HG02678 (cell line): ENCODE results near the gene CCR3.
A peak's percentile ranks its signal among the peaks of the same experiment; 100 is the strongest.

Experiments used
- ATAC-seq: cut with Tn5 transposase; IDR thresholded peaks from one replicate; pipeline ENCODE4 v1.9.1; 2021; ENCODE audit warnings: mild to moderate bottlenecking, moderate library complexity; ENCODE audit not compliant: unreplicated experiment

Gene CCR3

DNA sequence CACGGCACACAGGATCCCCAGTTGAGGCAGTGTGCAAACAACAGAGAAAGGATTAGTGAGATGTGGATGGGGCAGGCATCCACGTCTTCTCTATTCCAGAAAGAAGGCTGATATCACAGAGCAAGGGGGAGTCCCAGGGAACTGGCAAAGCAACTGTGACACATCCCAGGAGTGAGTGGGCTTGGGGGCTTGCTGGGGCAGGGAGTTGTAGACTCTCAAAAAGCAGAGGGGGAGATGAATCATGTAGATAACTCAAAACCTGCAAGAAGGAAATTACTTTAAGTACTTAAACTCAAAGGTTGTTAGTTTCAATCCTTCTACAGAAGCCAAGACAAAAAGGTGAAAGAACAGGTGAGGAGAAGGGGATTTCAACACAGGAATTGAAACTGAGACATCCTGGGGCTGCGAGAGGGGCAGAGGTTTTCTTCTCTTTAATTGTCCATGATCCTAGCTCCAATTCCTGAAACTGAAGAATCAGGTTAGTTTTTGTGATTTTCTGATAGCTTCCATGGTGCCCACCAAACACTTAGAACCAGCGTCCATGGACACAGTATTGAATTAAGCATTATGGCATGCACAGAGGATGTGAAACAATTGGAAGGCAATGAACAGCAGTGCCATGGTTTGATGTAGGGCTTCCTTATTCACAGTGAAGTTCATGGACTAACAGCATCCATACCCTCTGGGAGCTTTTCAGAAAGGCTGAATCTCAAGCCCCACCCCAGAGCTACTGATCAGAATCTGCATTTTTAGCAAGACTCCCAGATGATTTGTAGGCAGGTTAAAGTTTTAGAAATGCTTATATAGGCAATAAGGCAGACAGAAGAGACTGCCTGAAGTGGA lies 52.0 kb downstream of the CCR3 start:
- no peak for ATAC-seq

DNA sequence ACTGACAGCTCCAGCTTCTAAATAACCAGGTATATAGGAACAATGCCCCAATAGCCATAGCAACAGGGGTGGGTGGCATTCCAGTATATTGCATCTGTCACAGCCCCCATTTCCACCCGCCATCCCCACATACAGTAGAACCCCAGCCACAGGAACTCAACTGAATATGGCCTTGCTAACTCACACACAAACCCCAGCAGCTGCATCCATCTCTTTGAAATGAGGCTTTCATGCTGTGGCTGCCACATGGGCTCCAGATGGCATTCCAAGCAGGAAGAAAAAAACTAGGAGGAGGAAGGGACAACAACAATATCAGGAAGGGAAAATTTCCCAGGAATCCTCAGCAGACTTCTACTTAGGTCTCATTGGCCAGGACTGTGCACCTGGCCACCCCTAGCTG lies 54.6 kb downstream of the CCR3 start:
- ATAC-seq, result no peak

DNA sequence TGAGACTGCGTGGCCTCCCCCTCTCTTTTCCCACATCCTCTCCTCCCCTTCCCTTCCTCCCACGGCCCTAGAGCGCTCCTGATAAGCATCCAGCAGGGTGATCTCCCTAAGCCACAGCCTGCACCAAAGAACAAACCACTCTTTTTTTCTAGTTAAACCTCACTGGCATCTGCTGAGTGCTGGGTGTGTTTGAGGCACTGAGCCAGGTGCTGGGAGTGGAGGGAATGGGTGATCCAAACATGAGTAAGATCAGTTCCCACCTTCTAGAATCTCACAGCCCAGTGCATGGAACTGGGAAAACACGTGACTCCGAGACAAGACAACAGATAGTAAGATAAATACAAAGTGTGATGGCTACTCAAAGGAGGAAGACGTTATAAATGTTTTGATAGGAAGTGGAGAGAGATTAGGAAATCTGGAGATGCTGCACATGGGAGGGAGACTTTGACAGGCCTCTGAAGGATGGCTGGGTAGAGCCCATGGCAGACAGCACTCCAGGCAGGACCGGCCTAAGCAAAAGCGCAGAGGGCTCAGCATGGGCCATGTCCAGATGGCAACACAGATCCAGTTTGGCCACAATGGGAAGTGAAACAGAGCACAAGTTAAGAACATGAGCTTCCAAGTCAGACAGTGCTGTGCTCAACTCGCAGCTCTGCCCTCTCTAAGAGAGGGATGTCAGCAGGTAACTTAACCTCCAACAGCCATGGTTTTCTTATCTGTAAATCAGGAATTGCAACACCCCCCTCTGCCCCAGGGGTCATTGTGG lies 55.6 kb downstream of the CCR3 start:
- ATAC-seq, result no peak

DNA sequence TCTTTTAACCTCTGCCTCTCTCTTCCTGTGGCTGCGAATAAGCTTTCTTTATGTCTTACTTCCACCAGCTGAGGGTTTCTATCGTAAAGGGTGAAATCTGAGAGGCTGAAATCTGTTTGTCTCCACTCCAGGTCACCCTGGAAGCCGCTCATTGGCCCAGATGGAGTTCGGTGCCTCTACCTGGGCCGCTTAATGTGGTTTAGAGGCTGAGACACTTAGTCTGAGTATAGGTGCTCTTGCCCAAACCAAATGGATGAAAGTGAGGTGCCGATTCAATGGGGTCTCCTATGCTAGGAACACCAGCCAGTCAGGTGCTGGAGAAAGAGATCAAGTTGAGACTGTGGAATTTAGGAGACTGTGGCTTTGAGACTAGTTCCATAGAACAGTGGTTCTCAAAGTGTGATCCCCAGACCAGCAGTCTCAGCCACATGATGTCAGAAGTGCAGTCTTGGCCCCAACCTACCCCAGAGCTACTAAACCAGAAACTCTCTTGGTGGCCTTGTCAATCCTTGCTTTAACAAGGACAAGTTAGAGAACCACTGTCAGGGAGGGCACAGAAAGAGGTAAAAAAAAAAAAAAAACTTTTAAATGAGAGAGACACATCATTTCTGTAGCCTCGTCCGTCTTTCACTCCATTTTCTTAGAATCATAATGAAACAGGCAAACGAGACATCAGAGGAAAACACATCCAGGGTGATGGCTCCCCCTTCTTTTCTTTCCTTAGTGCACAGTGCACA lies 56.8 kb downstream of the CCR3 start:
- no peak for ATAC-seq

DNA sequence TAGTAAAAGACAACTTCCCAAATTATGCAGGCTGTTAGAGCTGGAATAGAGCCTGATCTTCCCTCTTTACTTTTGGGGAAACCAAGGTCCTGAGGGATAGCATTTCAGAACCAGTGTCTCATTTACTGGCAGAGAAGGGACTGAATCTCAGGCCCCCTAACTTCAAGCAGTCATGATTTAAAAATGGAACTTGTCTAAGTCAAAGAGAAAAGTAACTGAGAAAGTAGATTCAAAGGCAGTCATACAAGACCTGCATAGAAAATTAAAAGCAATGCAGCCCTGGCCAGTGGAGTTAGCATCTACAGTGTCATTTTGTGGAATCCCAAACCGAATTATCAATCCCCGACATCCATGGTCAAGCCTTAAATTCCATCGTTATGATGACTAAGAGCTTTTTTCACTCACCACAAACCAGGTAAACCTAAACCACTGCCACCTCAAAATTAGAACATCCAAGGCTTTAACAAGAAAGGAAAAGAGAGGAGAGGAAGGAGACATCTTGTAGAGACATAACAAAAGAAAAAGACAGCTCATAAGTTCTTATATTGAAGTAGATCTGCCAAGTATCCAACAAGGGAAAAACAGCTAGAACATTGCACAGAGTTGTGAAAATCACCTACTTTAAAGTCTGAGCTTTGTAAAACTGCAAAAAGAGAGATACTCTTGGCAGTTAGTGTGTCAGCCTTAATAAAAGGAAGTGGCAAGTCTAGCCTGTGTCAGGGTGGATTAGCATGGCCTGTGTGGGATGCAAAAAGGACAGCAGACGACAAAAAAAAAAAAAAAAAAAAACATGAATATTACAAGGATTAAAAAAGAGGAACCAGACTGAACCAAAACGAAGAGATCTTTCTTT lies 57.6 kb downstream of the CCR3 start:
- ATAC-seq, result no peak

DNA sequence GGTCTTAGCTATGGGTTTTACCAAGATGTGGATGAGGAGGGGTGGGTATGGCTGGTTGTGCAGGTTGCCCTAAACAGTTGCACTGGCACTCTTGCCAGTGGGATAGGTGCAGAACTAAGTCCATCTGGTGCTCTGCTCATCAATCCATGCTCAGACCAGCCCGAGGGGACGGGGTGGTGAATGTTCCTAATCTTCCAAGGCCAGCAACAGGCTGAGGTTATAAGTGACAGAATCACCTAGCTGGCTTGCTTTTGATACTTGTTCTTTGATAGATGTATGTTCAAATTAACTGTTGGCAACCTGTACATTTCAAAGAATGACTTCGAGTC lies 58.2 kb downstream of the CCR3 start:
- ATAC-seq, result no peak

DNA sequence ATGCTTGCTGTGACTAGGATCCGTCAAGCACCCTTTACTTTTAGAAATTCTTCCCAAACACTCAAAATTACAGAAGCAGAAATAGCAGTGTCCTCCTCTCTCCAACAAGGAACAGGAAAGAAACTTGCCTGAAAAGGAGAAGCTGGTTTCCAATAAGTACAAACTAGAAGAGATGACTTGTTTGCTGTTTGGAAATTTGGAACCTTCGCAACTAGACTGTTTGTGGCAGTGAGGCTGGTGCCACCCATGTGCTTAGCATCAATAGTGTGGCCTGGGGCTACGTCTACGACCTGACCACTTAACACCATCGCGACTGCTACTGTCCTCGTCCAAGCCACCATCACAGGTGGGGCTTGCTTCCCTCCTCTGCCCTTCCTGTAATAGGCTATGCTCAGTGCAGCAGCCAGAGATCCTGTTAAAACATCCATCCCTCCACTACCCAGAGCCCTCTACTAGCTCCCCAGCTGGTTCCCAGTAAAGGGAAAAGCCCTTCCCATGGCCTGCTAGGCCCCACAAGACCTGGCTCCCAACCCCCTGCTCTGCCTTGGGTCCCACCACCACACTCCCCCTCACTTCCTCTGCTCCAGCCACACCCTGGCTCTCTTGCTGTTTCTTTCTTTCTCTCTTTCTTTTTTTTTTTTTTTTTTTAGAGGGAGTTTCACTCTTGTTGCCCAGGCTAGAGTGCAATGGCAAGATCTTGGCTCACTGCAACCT lies 59.0 kb downstream of the CCR3 start:
- ATAC-seq, result no peak

DNA sequence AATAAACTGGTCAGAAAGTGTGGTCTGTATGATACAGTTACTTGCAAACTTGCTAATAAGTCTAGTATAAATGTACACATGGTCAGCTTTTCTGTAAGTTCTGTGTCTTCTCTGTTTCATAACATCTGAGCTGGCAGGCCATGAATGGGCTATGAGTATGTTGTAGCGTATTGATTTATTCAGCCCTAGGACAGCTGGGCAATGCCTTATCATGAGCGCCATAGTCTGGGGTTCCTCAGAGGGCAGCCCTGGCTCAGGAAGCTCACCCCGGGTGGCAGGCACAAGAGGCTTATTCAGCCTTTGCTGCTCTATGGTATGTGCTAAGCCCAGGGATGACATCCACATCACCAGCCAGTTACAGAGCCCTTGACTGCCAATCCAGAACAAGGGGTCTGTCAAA lies 61.0 kb downstream of the CCR3 start:
- no peak for ATAC-seq

DNA sequence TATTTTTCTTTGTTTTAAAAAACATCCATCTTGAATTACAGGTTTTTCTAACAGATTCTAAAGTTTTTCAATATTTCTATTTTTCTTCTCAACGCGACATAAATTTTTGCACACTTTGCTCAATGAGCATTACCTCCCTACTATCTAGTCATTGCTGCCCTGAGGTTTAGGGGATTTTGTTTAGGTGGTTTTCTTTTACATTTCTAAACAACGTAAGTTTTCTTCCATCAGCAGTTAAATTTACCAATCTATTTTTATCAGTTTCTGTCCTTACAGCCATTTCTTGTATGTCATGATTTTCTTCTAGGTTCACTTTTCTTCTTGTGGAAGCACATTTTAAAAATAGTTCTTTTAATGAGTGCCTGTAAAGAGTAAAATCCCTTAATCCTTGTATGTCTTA lies 62.5 kb downstream of the CCR3 start:
- ATAC-seq, result no peak

DNA sequence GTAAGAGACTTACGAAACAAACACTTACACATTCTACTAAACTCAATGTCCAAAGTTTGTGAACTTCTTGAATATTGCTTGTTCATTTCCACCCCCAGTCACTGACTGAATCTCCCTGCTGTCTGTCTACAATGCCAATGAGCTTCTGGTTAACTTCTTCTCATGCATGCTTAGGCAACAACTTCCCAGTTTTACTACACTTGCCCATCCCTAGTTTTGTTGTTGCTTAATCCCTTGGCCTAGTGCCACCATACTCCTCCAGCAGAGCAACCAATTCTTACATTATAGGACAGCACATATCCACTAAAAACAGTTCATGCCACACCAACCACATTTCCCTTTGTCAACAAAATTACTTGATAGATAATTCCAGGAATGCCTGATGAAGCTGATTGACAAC lies 70.7 kb downstream of the CCR3 start:
- ATAC-seq, result no peak

DNA sequence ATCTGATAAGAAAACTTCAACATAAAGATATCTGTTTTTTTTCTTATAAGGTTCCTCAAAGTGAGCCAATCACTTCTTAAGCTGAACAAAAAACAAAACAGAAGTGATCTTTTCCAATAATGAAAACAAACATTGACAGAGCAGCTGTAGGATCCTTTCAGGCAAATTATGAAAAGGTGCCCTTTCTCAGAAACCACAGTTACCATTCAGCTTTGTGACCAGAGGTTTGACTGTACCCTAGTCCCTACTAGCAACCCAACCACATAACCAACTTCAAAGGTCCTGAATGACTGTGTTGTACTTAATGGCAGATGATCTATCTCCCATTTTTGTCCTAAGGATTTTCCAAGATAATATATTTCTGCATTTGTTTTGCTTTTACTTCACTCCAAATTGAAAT lies 72.3 kb downstream of the CCR3 start:
- peak; percentile 72 for ATAC-seq

DNA sequence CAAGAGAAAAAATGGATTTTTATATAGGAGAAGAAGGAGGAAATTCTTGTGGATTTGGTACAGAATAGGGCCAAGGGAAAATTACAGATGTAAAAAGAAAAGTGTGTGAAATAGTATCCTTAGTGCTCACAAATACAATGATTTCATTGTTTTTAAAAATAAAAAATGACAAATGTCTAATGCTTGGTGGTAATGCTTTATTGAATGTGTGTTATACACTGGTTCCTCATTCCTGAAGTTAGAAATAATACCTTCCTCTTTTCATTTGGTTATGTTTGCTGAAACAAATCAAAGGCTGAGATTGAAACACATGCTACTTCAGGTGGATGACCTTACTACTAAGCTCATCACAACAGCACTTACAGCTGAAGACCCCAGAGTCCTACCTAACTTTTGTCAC lies 73.9 kb downstream of the CCR3 start:
- no peak for ATAC-seq
